ENCODE results near the gene LRRC75A.

DNA sequence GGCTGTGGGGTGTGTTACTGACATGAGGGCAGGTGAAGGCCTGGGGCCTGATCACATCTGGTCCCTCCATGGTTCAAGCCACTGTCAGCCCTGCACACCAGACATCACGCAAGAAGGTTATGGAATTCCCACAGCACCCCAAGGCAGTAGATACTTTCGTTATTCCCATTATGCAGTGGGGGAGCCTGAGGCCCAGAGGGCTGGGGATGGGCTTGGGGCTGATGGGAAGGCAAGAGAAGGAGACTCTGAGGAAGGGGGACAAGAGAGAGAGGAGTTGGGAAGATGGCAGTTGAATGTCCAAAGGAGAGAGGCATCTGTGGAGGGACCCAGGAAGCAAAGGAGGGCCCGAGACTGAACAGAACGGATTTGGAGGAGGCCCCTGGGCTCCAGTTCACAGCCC lies 42.0 kb downstream of the LRRC75A start:
- TF ChIP-seq POLR2A (IDR thresholded peaks at IDR 0.05), result no peak
- TF ChIP-seq, protein P1, sequence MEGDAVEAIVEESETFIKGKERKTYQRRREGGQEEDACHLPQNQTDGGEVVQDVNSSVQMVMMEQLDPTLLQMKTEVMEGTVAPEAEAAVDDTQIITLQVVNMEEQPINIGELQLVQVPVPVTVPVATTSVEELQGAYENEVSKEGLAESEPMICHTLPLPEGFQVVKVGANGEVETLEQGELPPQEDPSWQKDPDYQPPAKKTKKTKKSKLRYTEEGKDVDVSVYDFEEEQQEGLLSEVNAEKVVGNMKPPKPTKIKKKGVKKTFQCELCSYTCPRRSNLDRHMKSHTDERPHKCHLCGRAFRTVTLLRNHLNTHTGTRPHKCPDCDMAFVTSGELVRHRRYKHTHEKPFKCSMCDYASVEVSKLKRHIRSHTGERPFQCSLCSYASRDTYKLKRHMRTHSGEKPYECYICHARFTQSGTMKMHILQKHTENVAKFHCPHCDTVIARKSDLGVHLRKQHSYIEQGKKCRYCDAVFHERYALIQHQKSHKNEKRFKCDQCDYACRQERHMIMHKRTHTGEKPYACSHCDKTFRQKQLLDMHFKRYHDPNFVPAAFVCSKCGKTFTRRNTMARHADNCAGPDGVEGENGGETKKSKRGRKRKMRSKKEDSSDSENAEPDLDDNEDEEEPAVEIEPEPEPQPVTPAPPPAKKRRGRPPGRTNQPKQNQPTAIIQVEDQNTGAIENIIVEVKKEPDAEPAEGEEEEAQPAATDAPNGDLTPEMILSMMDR (IDR thresholded peaks at IDR 0.05), result no peak

All from stomach (tissue), 4 donors.